ENCODE data around the gene TRPM3. TPM values are rescaled to one million over a fixed set of nuclear protein-coding genes. Genes with fewer than 3 reads are reported as not detected.

The TRPM3 gene
- total and polyA plus RNA-seq, 10 donors: 0.02 to 6.7 (median 1.6) TPM

DNA sequence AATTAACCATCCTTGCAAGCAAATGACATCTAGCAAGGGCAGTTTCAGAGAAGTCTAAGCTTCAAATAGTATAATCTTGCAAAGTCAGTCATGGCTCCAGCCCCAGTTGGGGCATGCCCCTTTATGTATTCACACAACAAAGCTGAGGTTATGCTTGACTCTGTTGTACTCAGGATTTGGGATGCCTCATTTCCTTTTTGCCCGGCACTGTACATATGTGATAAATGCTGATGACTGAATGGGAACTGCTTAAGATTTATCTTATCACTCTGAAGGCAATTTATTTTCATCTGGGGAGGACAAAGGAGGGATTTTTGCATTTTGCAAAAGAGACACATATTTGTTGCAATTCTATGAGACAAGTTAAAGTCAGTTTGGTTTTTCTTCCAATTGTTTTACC lies 219.2 kb downstream of the TRPM3 start:
- Histone ChIP-seq H3K4me3 (no peak overlapping the region), H3K36me3 (no peaks in the 10 kb centered on the region), H3K4me1 (no peaks in the 10 kb centered on the region), H3K9me3 (no peaks in the 10 kb centered on the region), H3K27me3 (replicated peaks in 1 of 7) (no peaks in the 10 kb centered on the region), H3K27ac (no peak overlapping the region)
- 25 to 74% (median 52%) methylated on average over 1 of the region's 1 CpG for WGBS, 5 donors
- intact Hi-C loops (cut with DNase I; ENCODE audit: low total_unique reads): no loop called here
- no peak for DNase-seq
- TF ChIP-seq POLR2A (IDR thresholded peaks at IDR 0.05) (no peak), POLR2AphosphoS5 (IDR thresholded peaks at IDR 0.05) (no peak)
- TF ChIP-seq, protein P1, sequence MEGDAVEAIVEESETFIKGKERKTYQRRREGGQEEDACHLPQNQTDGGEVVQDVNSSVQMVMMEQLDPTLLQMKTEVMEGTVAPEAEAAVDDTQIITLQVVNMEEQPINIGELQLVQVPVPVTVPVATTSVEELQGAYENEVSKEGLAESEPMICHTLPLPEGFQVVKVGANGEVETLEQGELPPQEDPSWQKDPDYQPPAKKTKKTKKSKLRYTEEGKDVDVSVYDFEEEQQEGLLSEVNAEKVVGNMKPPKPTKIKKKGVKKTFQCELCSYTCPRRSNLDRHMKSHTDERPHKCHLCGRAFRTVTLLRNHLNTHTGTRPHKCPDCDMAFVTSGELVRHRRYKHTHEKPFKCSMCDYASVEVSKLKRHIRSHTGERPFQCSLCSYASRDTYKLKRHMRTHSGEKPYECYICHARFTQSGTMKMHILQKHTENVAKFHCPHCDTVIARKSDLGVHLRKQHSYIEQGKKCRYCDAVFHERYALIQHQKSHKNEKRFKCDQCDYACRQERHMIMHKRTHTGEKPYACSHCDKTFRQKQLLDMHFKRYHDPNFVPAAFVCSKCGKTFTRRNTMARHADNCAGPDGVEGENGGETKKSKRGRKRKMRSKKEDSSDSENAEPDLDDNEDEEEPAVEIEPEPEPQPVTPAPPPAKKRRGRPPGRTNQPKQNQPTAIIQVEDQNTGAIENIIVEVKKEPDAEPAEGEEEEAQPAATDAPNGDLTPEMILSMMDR (IDR thresholded peaks at IDR 0.05 in 8 of 11, conservative IDR thresholded peaks at IDR 0.05 in 3 of 11): no peak

- no peak for DNase-seq
- Histone ChIP-seq H3K27ac (no peak overlapping the region), H3K4me1 (no peaks in the 10 kb centered on the region), H3K4me3 (no peak overlapping the region), H3K27me3 (replicated peaks in 1 of 7) (no peaks in the 10 kb centered on the region), H3K9me3 (no peaks in the 10 kb centered on the region), H3K36me3 (no peaks in the 10 kb centered on the region)
- intact Hi-C loops (cut with DNase I; ENCODE audit: low total_unique reads): no loop called here
- TF ChIP-seq POLR2A (IDR thresholded peaks at IDR 0.05): no peak
- TF ChIP-seq, protein P1 (IDR thresholded peaks at IDR 0.05 in 8 of 11, conservative IDR thresholded peaks at IDR 0.05 in 3 of 11): no peak
- WGBS, 5 donors: 73 to 93% (median 88%) methylated on average over 1 of the region's 1 CpG
Measured at GRCh38 chr9:70901746-70902145, 219.7 kb downstream of the TRPM3 start.

DNA sequence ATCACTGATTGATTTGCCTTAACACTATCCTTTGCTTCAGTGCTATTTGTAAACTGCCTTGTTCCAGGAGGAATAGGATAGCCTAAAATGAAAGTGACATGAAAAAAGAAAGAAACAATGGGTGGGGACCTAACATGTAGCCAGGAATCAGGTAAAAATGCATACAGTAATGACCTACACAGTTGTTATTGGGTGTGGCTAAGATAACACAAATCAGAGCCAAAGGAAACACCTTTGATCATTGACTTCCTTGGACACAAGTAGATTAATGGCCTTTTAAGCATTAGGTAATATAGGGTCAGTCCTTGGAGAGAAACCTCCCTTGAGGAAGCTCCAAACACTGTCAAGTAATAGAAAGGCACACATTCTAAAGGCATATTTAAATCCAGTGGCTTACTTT lies 220.4 kb downstream of the TRPM3 start:
- no peak for DNase-seq
- H3K27me3 ChIP-seq (replicated peaks in 1 of 7): no peaks in the 10 kb centered on the region
- no peak overlapping the region for H3K4me3 ChIP-seq
- H3K36me3 ChIP-seq: no peaks in the 10 kb centered on the region
- TF ChIP-seq POLR2A (IDR thresholded peaks at IDR 0.05) (no peak), POLR2AphosphoS5 (IDR thresholded peaks at IDR 0.05) (no peak)
- TF ChIP-seq, protein P1 (IDR thresholded peaks at IDR 0.05 in 8 of 11, conservative IDR thresholded peaks at IDR 0.05 in 3 of 11): no peak
- H3K9me3 ChIP-seq: no peaks in the 10 kb centered on the region
- intact Hi-C loops (cut with DNase I; ENCODE audit: low total_unique reads): no loop called here
- H3K4me1 ChIP-seq: no peaks in the 10 kb centered on the region
- H3K27ac ChIP-seq: no peak overlapping the region

DNA sequence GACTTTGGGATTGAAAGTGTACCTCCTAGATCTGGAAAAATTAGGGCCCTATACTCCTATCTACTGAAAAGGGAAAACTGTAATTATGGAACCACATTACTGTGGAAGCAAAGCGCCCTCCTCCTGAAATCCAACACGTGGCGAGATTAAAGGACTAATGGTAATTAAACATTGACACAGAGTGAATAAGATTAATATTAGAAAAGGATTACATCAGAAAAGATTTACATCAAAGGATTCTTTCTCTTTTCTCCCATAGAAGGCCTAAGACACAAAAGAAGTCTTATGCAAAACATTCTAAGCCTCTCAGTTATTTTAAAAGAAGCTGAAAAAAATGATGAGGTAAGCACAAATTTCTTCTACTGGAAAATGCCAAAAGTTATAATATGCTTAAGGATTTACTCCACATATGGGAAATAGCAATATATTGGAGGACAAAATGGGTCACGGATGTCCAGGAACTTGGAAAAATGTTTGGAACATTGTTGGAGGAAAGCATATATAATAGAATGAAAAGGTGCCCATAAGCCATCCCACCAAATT lies 227.8 kb downstream of the TRPM3 start:
- intact Hi-C loops (cut with DNase I; ENCODE audit: low total_unique reads): no loop called here
- Histone ChIP-seq H3K4me3 (no peak overlapping the region), H3K27ac (no peak overlapping the region), H3K4me1 (no peaks in the 10 kb centered on the region), H3K9me3 (no peaks in the 10 kb centered on the region), H3K36me3 (no peaks in the 10 kb centered on the region), H3K27me3 (replicated peaks in 1 of 7) (no peaks in the 10 kb centered on the region)
- DNase-seq: no peak
- WGBS, 5 donors: 82 to 92% (median 87%) methylated on average over 4 of the region's 4 CpGs
- TF ChIP-seq, protein P1 (IDR thresholded peaks at IDR 0.05 in 8 of 11, conservative IDR thresholded peaks at IDR 0.05 in 3 of 11): no peak
- TF ChIP-seq POLR2AphosphoS5 (IDR thresholded peaks at IDR 0.05): no peak
- no peak for TF ChIP-seq POLR2A (IDR thresholded peaks at IDR 0.05)

Data from spleen (tissue), 11 donors.